Uterus (tissue), 2 donors: ENCODE results near the gene TEC.

Experiments used
- CTCF ChIP-seq, 4 experiments: fragments of 200-600 bp in 2 of 4; fragments of 450-650 bp in 2 of 4; sonication (generic) in 2 of 4; IDR thresholded peaks; one replicate each; pipeline ENCODE4 v1.5.1; 2016 to 2019; ENCODE audit warnings: antibody characterized with exemption in 4 of 4, mild to moderate bottlenecking in 2 of 4, moderate library complexity in 1 of 4
- POLR2A ChIP-seq, 2 donors: fragments of 450-650 bp; IDR thresholded peaks; one replicate each; pipeline ENCODE4 v1.6.1; 2016; ENCODE audit warnings: antibody characterized with exemption in 2 of 2, mild to moderate bottlenecking in 1 of 2, moderate library complexity in 1 of 2

DNA sequence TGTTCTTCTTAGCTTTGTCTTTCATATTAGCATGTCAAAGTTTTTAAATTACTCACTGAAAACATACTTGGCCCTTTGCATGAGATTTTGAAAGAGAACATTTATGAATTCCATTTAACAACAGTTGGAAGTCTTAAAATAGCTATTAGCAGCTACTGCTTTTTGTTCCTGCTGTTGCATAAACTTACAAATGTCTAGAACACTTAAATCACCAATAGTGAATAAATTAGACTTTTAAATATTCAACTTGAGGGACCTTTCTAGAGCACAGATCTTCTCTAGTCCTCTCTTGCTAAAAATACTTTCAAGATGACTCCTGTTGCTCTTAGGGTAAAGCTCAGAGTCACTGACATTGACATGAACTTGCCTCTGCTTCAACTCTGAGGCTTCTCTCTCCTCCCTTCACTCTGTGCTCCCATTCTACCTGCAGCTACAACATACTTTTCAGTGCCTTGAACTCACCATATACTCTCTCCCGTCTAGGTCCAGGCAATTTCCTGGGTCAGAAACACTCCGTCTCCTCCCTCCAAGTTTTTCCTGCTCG lies 119.7 kb downstream of the TEC start:
- TF ChIP-seq CTCF (IDR thresholded peaks at IDR 0.05) (no peak), POLR2A (IDR thresholded peaks at IDR 0.05) (no peak)
